Vagina (tissue), 2 donors: ENCODE results near the gene EIF4G2. TPM values are rescaled to one million over a fixed set of nuclear protein-coding genes. Genes with fewer than 3 reads are reported as not detected.

Experiments
- DNase-seq, 2 donors: peaks; one replicate each; pipeline ENCODE4 v3.0.0-alpha.2; 2017; ENCODE audit errors: extremely low spot score in 2 of 2
- H3K27ac ChIP-seq: fragments of 200-600 bp; sonication (generic); one replicate; pipeline ENCODE4 v1.5.1; 2019
- H3K27me3 ChIP-seq: fragments of 200-600 bp; sonication (generic); one replicate; pipeline ENCODE4 v1.5.1; 2019
- H3K36me3 ChIP-seq, 2 donors: fragments of 200-600 bp; sonication (generic); one replicate each; pipeline ENCODE4 v1.5.1; 2017 to 2019
- H3K4me1 ChIP-seq: fragments of 200-600 bp; sonication (generic); one replicate; pipeline ENCODE4 v1.5.1; 2019
- H3K4me3 ChIP-seq, 2 donors: fragments of 200-600 bp; sonication (generic); 1 replicate in 1 of 2; 2 replicates in 1 of 2; pipeline ENCODE4 v1.5.1; 2016 to 2019
- H3K9me3 ChIP-seq: fragments of 200-600 bp; sonication (generic); one replicate; pipeline ENCODE4 v1.5.1; 2019
- CTCF ChIP-seq, 3 experiments: fragments of 450-650 bp in 2 of 3; fragments of 200-600 bp in 1 of 3; sonication (generic) in 1 of 3; IDR thresholded peaks; one replicate each; pipeline ENCODE4 v1.5.1; 2017 to 2019; ENCODE audit warnings: antibody characterized with exemption in 3 of 3, mild to moderate bottlenecking in 2 of 3, moderate library complexity in 2 of 3
- POLR2A ChIP-seq, 2 donors: fragments of 450-650 bp; IDR thresholded peaks; one replicate each; pipeline ENCODE4 v1.6.1; 2017; ENCODE audit warnings: antibody characterized with exemption in 2 of 2, mild to moderate bottlenecking in 2 of 2, moderate library complexity in 2 of 2
- POLR2AphosphoS5 ChIP-seq, 2 donors: sonication (generic); formaldehyde crosslinking; IDR thresholded peaks; one replicate each; pipeline ENCODE4 v1.9.0; 2017; ENCODE audit warnings: antibody characterized with exemption in 2 of 2, mild to moderate bottlenecking in 2 of 2, low read depth in 1 of 2; ENCODE audit not compliant: insufficient read depth in 1 of 2
- intact Hi-C: fragments of 100-400 bp; cut with DNase I; formaldehyde crosslinking; loops from one replicate; pipeline ENCODE4 v1.15.1; 2023
- total RNA-seq: library from RNA; depleted of rRNA; stranded (reverse); fragments of >200 nt; gene quantifications from one replicate; pipeline ENCODE4 v1.2.3, GENCODE V29; 2016

Gene EIF4G2
- total RNA-seq, 1 donor from 2014 or later, result 368 TPM

DNA sequence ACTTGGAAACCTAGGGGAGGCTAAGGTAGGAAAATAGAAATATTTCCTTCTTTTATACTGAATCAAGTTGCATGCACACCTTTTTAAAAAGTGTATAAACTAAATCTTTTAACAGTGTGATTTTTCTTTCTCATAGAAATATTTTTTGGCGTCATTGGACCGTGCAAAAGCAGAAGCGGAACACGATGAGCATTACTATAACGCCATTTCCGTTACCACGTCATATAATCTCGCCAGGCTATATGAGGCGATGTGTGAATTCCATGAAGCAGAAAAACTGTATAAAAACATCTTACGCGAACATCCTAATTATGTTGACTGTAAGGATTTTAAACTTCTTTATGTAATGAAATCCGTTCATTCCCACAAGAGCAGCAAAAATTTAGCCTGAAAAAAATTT is 44.3 kb downstream of the EIF4G2 start:
- no peaks in the 10 kb centered on the region for H3K27me3 ChIP-seq
- H3K4me3 ChIP-seq, result no peak overlapping the region
- H3K27ac ChIP-seq, result no peak overlapping the region
- intact Hi-C loops, result no loop called here
- H3K36me3 ChIP-seq, result peaks cover 4 to 20% of the 10 kb centered on the region in 2 donors
- no peaks in the 10 kb centered on the region for H3K4me1 ChIP-seq
- no peak for DNase-seq
- TF ChIP-seq CTCF (IDR thresholded peaks at IDR 0.05) (no peak), POLR2A (IDR thresholded peaks at IDR 0.05) (no peak), POLR2AphosphoS5 (IDR thresholded peaks at IDR 0.05; ENCODE audit: insufficient read depth in 1 of 2, low read depth in 1 of 2) (no peak)
- H3K9me3 ChIP-seq, result no peaks in the 10 kb centered on the region

GRCh38 chr11:10763766-10764165 is 45.0 kb downstream of the EIF4G2 start:
- Histone ChIP-seq H3K27ac (no peak overlapping the region), H3K9me3 (no peaks in the 10 kb centered on the region), H3K4me3 (no peak overlapping the region), H3K36me3 (peaks cover 4 to 21% of the 10 kb centered on the region in 2 donors), H3K4me1 (no peaks in the 10 kb centered on the region), H3K27me3 (no peaks in the 10 kb centered on the region)
- TF ChIP-seq CTCF (IDR thresholded peaks at IDR 0.05) (no peak), POLR2A (IDR thresholded peaks at IDR 0.05) (no peak), POLR2AphosphoS5 (IDR thresholded peaks at IDR 0.05; ENCODE audit: insufficient read depth in 1 of 2, low read depth in 1 of 2) (no peak)
- intact Hi-C loops, result no loop called here
- DNase-seq, result no peak

- H3K36me3 ChIP-seq, result peaks cover 4 to 24% of the 10 kb centered on the region in 2 donors
Measured at GRCh38 chr11:10762913-10763421, 45.8 kb downstream of the EIF4G2 start.

DNA sequence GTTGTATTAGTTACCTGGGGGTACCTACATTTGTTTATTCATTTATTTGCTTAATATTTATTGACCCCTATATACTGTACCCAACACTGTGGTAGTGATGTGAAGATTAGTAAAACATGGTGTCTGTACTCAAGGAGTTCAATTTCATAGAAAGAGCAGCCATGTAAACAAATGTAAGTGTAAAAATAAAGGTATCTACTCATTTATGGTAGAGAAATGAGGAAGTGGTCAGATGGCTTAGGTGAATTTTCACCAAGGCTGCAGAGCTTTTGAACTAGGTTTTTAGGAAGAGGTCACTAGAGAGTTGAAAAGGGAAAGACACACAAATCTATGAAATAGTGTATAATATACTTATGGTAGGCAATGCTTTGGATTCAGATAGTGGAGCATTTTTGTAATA is 46.5 kb downstream of the EIF4G2 start:
- intact Hi-C loops, result no loop called here
- Histone ChIP-seq H3K9me3 (no peaks in the 10 kb centered on the region), H3K36me3 (peaks cover 4 to 32% of the 10 kb centered on the region in 2 donors), H3K27ac (no peak overlapping the region), H3K27me3 (no peaks in the 10 kb centered on the region), H3K4me1 (no peaks in the 10 kb centered on the region), H3K4me3 (no peak overlapping the region)
- TF ChIP-seq CTCF (IDR thresholded peaks at IDR 0.05), result no peak
- TF ChIP-seq POLR2AphosphoS5 (IDR thresholded peaks at IDR 0.05; ENCODE audit: insufficient read depth in 1 of 2, low read depth in 1 of 2), result no peak
- no peak for TF ChIP-seq POLR2A (IDR thresholded peaks at IDR 0.05)
- DNase-seq, result no peak

More at GRCh38 chr11:10762913-10763421, 45.8 kb downstream of the EIF4G2 start:
- TF ChIP-seq POLR2A (IDR thresholded peaks at IDR 0.05) (no peak), POLR2AphosphoS5 (IDR thresholded peaks at IDR 0.05; ENCODE audit: insufficient read depth in 1 of 2, low read depth in 1 of 2) (no peak), CTCF (IDR thresholded peaks at IDR 0.05) (no peak)
- Histone ChIP-seq H3K27me3 (no peaks in the 10 kb centered on the region), H3K9me3 (no peaks in the 10 kb centered on the region), H3K4me1 (no peaks in the 10 kb centered on the region), H3K27ac (no peak overlapping the region), H3K4me3 (no peak overlapping the region)
- intact Hi-C loops, result no loop called here
- no peak for DNase-seq

- H3K4me3 ChIP-seq, result no peak overlapping the region
- no peak for TF ChIP-seq POLR2AphosphoS5 (IDR thresholded peaks at IDR 0.05; ENCODE audit: insufficient read depth in 1 of 2, low read depth in 1 of 2)
- no peak for TF ChIP-seq POLR2A (IDR thresholded peaks at IDR 0.05)
- no peak for TF ChIP-seq CTCF (IDR thresholded peaks at IDR 0.05)
- H3K9me3 ChIP-seq, result no peaks in the 10 kb centered on the region
- H3K27ac ChIP-seq, result no peak overlapping the region
- H3K36me3 ChIP-seq, result peaks cover 0 to 41% of the 10 kb centered on the region in 2 donors
- H3K4me1 ChIP-seq, result no peaks in the 10 kb centered on the region
- DNase-seq, result no peak
- no peaks in the 10 kb centered on the region for H3K27me3 ChIP-seq
- intact Hi-C loops, result no loop called here
Measured at GRCh38 chr11:10761085-10761698, 47.5 kb downstream of the EIF4G2 start.
